Neuronal stem cell (in vitro differentiated cells): ENCODE data around the gene U2AF1L4.

ENCODE experiments used
- DNase-seq: peaks from one replicate; pipeline ENCODE4 v3.0.0-alpha.2; 2013; ENCODE audit warnings: low spot score
- H2AFZ ChIP-seq: one replicate; pipeline ENCODE4 v1.6.1; 2013; ENCODE audit warnings: mild to moderate bottlenecking, low read length, inconsistent platforms
- H2AK5ac ChIP-seq: 2 replicates; pipeline ENCODE4 v1.6.1; 2013; ENCODE audit warnings: low read depth, mild to moderate bottlenecking, inconsistent platforms, low read length, moderate library complexity, mixed read lengths
- H2BK120ac ChIP-seq: 2 replicates; pipeline ENCODE4 v1.6.1; 2013; ENCODE audit warnings: low read depth, mild to moderate bottlenecking, inconsistent platforms, low read length, moderate library complexity, mixed read lengths
- H2BK12ac ChIP-seq: one replicate; pipeline ENCODE4 v1.6.1; 2013; ENCODE audit warnings: low read length, inconsistent platforms
- H2BK15ac ChIP-seq: 2 replicates; pipeline ENCODE4 v1.6.1; 2013; ENCODE audit warnings: mild to moderate bottlenecking, low read length, inconsistent platforms, mixed read lengths
- H2BK5ac ChIP-seq: one replicate; pipeline ENCODE4 v1.6.1; 2013; ENCODE audit warnings: inconsistent platforms, mild to moderate bottlenecking, low read length, moderate library complexity
- H3K14ac ChIP-seq: one replicate; pipeline ENCODE4 v1.6.1; 2013; ENCODE audit warnings: low read length, inconsistent platforms
- H3K18ac ChIP-seq: 2 replicates; pipeline ENCODE4 v1.6.1; 2013; ENCODE audit warnings: low read length, inconsistent platforms
- H3K23ac ChIP-seq: 2 replicates; pipeline ENCODE4 v1.6.1; 2013; ENCODE audit warnings: low read depth, mild to moderate bottlenecking, mixed read lengths, low read length, inconsistent platforms; ENCODE audit not compliant: poor library complexity
- H3K27ac ChIP-seq: replicated peaks from 3 replicates; pipeline ENCODE4 v1.5.1; 2013; ENCODE audit warnings: low read length, inconsistent platforms
- H3K27me3 ChIP-seq, 3 experiments: 2 replicates each; pipeline ENCODE4 v1.6.1; 2013; ENCODE audit warnings: low read length in 3 of 3, mild to moderate bottlenecking in 2 of 3, inconsistent platforms in 1 of 3, low read depth in 1 of 3, mixed read lengths in 1 of 3, moderate library complexity in 1 of 3; ENCODE audit not compliant: control insufficient read depth in 3 of 3, insufficient read depth in 3 of 3
- H3K36me3 ChIP-seq, 2 donors: replicated peaks in 1 of 2; 2 replicates each; pipeline ENCODE4 v1.6.1; 2013; ENCODE audit warnings: low read length in 2 of 2; ENCODE audit not compliant: control insufficient read depth in 2 of 2, insufficient read depth in 2 of 2
- H3K4ac ChIP-seq: 2 replicates; pipeline ENCODE4 v1.6.1; 2013; ENCODE audit warnings: inconsistent platforms, mild to moderate bottlenecking, low read length, moderate library complexity
- H3K4me1 ChIP-seq, 2 donors: 1 replicate in 1 of 2; 2 replicates in 1 of 2; pipeline ENCODE4 v1.6.1; 2013; ENCODE audit warnings: low read length in 2 of 2, low read depth in 1 of 2; ENCODE audit not compliant: control insufficient read depth in 2 of 2, insufficient read depth in 1 of 2
- H3K4me2 ChIP-seq: one replicate; pipeline ENCODE4 v1.6.1; 2013; ENCODE audit warnings: mild to moderate bottlenecking, low read length, inconsistent platforms; ENCODE audit not compliant: insufficient read depth, poor library complexity, severe bottlenecking
- H3K4me3 ChIP-seq, 2 donors: 2 replicates each; pipeline ENCODE4 v1.5.1; 2013; ENCODE audit warnings: low read length in 2 of 2, mild to moderate bottlenecking in 2 of 2, inconsistent platforms in 1 of 2, moderate library complexity in 1 of 2
- H3K79me1 ChIP-seq: one replicate; pipeline ENCODE4 v1.6.1; 2013; ENCODE audit warnings: low read depth, mild to moderate bottlenecking, inconsistent platforms, low read length, moderate library complexity
- H3K9ac ChIP-seq: one replicate; pipeline ENCODE4 v1.6.1; 2013; ENCODE audit warnings: mild to moderate bottlenecking, low read depth, low read length, inconsistent platforms; ENCODE audit not compliant: poor library complexity
- H3K9me3 ChIP-seq, 2 donors: replicated peaks in 1 of 2; 2 replicates each; pipeline versions ENCODE3 to v1.6.1; 2013; ENCODE audit warnings: low read length in 2 of 2, mild to moderate bottlenecking in 2 of 2, inconsistent platforms in 1 of 2, low read depth in 1 of 2, mixed read lengths in 1 of 2, moderate library complexity in 1 of 2; ENCODE audit not compliant: control insufficient read depth in 2 of 2, insufficient read depth in 1 of 2
- H4K8ac ChIP-seq: one replicate; pipeline ENCODE4 v1.6.1; 2013; ENCODE audit warnings: low read depth, mild to moderate bottlenecking, inconsistent platforms, low read length, moderate library complexity
- H4K91ac ChIP-seq: one replicate; pipeline ENCODE4 v1.6.1; 2013; ENCODE audit warnings: low read length, low read depth, mild to moderate bottlenecking, inconsistent platforms; ENCODE audit not compliant: poor library complexity
- WGBS, 2 donors: extraction: QIAGEN DNeasy Blood & Tissue Kit; methylation state at CpG; one replicate each; pipeline ENCODE4 v1.1.7; 2013; ENCODE audit warnings: missing lambda C conversion rate in 2 of 2, mixed read lengths in 1 of 2; ENCODE audit not compliant: insufficient read length in 2 of 2, insufficient replicate concordance in 1 of 2; ENCODE audit errors: extremely low coverage in 2 of 2; 5-methylcytosine and 5-hydroxymethylcytosine counted together

The U2AF1L4 gene

DNA sequence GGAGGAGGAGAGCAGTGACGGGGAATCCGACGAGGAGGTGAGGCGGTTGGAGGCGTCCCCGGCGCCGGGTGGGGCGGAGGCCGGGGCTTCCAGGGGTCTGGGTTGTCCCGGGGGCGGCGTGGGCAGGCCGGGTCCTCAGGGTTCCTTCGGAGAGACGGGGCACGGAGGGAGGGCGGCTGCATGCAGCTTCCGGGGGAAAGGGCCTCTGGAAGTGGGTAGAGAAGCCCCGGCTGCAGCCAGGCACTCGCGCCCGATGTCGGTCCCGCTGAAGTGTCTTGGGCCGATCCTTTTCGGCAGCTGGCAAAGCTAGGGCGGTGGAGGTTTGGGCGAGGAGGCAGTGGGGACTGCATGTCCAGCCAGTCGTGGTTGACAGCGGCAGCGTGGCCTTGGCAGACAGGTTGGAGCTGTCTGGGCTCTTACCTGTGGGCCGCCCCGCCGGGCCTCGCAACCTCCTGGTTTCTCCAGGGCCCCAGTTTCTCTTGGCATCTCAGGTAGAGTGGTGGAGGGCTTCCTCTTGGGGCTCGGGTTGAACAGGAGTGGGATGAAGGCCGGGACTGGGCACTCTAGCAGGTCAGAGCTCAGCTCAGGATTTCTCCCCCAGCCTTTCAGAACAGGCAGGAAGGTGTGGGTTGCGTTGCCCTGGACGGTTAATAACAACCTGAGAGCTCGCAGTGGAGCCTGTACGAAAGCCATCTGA is 26.7 kb downstream of the U2AF1L4 start:
- no peak overlapping the region for H3K27ac ChIP-seq
- no CpG with 5 or more reads among the region's 42 CpGs for WGBS, 2 donors

DNA sequence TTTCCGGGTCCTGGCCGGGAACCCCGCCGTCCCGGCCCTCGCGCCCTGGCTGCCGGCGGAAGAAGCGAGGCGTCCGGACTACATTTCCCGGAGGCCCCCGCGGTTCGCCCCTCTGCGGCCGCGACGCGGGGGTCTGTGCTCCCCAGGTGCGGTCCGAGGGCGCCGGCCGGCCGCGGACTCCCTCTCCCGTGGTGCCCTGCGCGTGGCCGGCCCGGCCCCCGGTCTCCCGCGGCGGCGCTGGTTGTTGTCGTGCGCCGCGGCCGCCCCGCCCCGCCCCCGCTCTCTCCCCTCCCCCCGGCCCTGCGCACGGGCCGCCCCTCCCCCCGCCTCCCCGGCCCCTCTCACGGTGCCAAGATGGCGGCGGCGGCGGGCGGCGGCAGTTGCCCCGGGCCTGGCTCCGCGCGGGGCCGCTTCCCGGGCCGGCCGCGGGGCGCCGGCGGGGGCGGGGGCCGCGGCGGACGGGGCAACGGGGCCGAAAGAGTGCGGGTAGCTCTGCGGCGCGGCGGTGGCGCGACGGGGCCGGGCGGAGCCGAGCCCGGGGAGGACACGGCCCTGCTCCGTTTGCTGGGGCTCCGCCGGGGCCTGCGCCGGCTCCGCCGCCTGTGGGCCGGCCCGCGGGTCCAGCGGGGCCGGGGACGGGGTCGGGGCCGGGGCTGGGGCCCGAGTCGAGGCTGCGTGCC is 27.4 kb downstream of the U2AF1L4 start, which contains the start of gene KMT2B:
TSS of gene KMT2B (plus strand) at position 339 of the 680 bp plus-strand sequence. CDS start at position 355, 16 bp downstream.
- Histone ChIP-seq H3K14ac (peak within 1 kb of the TSS; percentile 97), H4K8ac (peak within 1 kb of the TSS; percentile 72), H3K9me3 (no peaks in the 10 kb centered on the region), H2BK15ac (peak within 1 kb of the TSS; percentile 37), H2BK120ac (peak within 1 kb of the TSS; percentile 61), H2BK5ac (peak within 1 kb of the TSS; percentile 98), H2AFZ (peak within 1 kb of the TSS; percentile 96), H3K18ac (peak within 1 kb of the TSS; percentile 96), H3K9ac (peak within 1 kb of the TSS; percentile 97), H3K79me1 (peaks cover 22% of the 10 kb centered on the region), H2BK12ac (no peak within 1 kb of the TSS), H3K4me3 (peak within 1 kb of the TSS; percentile 86 to 99), H3K4ac (peak within 1 kb of the TSS; percentile 42), H3K27me3 (peaks cover 0 to 5% (median 0%) of the 10 kb centered on the region in 3 experiments), H3K27ac (peak within 1 kb of the TSS; percentile 94), H3K23ac (peak within 1 kb of the TSS; percentile 67), H2AK5ac (peak within 1 kb of the TSS; percentile 81), H3K36me3 (peaks cover 20 to 32% of the 10 kb centered on the region in 2 donors), H3K4me2 (peak within 1 kb of the TSS; percentile 99), H3K4me1 (peaks cover 15 to 21% of the 10 kb centered on the region in 2 donors), H4K91ac (no peak within 1 kb of the TSS)
- no peak for DNase-seq
- WGBS, 2 donors = no CpG with 5 or more reads among the region's 109 CpGs

More for the DNA sequence above, 26.7 kb downstream of the U2AF1L4 start:
- peak overlapping the region; percentile 47 for H2AFZ ChIP-seq
- H2BK120ac ChIP-seq = peak overlapping the region; percentile 61
- H2BK15ac ChIP-seq = peak overlapping the region; percentile 37
- peaks cover 15 to 21% of the 10 kb centered on the region in 2 donors for H3K4me1 ChIP-seq
- no peak overlapping the region for H4K91ac ChIP-seq
- H3K9ac ChIP-seq = peak overlapping the region; percentile 97
- no peak overlapping the region for H2BK12ac ChIP-seq
- peaks cover 22% of the 10 kb centered on the region for H3K79me1 ChIP-seq
- H4K8ac ChIP-seq = no peak overlapping the region
- no peak overlapping the region for H3K4ac ChIP-seq
- peak overlapping the region; percentile 87 for H2BK5ac ChIP-seq
- no peaks in the 10 kb centered on the region for H3K9me3 ChIP-seq
- peak overlapping the region; percentile 31 for H3K23ac ChIP-seq
- H3K36me3 ChIP-seq = peaks cover 27 to 39% of the 10 kb centered on the region in 2 donors
- DNase-seq = peak; percentile 21
- H3K18ac ChIP-seq = peak overlapping the region; percentile 52
- peak overlapping the region; percentile 78 for H3K4me2 ChIP-seq
- peak overlapping the region; percentile 90 for H3K14ac ChIP-seq
- peaks cover 0 to 5% (median 0%) of the 10 kb centered on the region in 3 experiments for H3K27me3 ChIP-seq
- H3K4me3 ChIP-seq = peak overlapping the region; percentile 86 to 99
- peak overlapping the region; percentile 81 for H2AK5ac ChIP-seq

DNA sequence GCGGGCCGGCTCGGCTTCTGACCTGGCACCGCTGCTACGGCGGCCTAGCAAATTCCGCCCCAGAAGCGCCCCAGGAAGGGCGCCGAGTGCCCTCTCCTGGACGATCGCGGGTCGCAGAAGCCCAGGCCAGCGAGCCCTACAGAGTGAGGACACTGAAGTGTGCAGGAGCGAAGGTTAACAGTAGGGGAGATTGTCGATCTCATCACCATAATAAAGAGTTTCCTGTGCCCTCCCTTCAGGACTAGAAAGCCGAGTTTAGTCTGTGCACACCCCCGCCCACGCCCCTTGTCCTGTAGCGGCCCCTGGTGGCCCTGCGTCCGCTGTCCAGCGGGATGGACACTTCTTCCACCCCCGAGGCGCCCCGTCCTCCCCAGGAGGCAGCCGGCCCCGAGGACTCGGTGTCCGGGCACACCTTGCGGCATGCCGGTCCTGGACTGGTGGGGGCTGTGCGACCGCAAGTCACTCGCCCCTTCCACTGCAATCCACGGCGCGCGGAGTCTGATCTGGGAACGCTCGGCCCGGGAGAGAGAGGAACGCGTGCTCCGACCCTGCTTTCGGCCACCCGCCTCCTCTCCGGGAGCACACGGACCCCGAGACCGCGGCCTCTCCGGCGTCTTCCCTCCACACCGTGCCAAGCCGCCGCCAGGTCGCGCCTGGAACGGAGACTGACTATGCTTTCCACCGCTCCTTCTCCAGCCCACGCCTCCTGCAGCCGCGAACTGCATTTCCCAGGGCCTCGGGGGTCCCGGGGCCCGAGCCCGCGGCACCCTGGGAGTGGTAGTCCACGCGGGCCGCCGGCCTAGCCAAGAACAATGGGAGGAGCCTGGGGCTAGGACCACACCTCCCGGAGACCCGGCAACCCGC is 28.2 kb downstream of the U2AF1L4 start:
- H2BK5ac ChIP-seq = peak overlapping the region; percentile 98
- no peaks in the 10 kb centered on the region for H3K9me3 ChIP-seq
- H2BK15ac ChIP-seq = peak overlapping the region; percentile 94
- H3K4me3 ChIP-seq = peak overlapping the region; percentile 74 to 84
- H3K4me1 ChIP-seq = peaks cover 15 to 21% of the 10 kb centered on the region in 2 donors
- H3K4ac ChIP-seq = peak overlapping the region; percentile 42
- H2AK5ac ChIP-seq = peak overlapping the region; percentile 96
- peak overlapping the region; percentile 99 for H3K4me2 ChIP-seq
- H3K27me3 ChIP-seq = peaks cover 0 to 5% (median 0%) of the 10 kb centered on the region in 3 experiments
- H3K9ac ChIP-seq = peak overlapping the region; percentile 97
- peak overlapping the region; percentile 96 for H2AFZ ChIP-seq
- no CpG with 5 or more reads among the region's 77 CpGs for WGBS, 2 donors
- peak; percentile 95 for DNase-seq
- H3K79me1 ChIP-seq = peaks cover 18% of the 10 kb centered on the region
- peak overlapping the region; percentile 72 for H4K8ac ChIP-seq
- H4K91ac ChIP-seq = no peak overlapping the region
- H3K14ac ChIP-seq = peak overlapping the region; percentile 97
- H3K27ac ChIP-seq = peak overlapping the region; percentile 94
- peak overlapping the region; percentile 92 for H3K23ac ChIP-seq
- H3K36me3 ChIP-seq = peaks cover 13 to 24% of the 10 kb centered on the region in 2 donors
- H3K18ac ChIP-seq = peak overlapping the region; percentile 98
- peak overlapping the region; percentile 93 for H2BK120ac ChIP-seq
- H2BK12ac ChIP-seq = no peak overlapping the region
